ENCODE measurements around the gene MOV10. TPM values are rescaled to one million over a fixed set of nuclear protein-coding genes. Genes with fewer than 3 reads are reported as not detected.

The MOV10 gene
- polyA plus RNA-seq, 1 donor (not counting 4 experiments of a cell fraction or from before 2014, with no cell fraction given), result 28.6 TPM

DNA sequence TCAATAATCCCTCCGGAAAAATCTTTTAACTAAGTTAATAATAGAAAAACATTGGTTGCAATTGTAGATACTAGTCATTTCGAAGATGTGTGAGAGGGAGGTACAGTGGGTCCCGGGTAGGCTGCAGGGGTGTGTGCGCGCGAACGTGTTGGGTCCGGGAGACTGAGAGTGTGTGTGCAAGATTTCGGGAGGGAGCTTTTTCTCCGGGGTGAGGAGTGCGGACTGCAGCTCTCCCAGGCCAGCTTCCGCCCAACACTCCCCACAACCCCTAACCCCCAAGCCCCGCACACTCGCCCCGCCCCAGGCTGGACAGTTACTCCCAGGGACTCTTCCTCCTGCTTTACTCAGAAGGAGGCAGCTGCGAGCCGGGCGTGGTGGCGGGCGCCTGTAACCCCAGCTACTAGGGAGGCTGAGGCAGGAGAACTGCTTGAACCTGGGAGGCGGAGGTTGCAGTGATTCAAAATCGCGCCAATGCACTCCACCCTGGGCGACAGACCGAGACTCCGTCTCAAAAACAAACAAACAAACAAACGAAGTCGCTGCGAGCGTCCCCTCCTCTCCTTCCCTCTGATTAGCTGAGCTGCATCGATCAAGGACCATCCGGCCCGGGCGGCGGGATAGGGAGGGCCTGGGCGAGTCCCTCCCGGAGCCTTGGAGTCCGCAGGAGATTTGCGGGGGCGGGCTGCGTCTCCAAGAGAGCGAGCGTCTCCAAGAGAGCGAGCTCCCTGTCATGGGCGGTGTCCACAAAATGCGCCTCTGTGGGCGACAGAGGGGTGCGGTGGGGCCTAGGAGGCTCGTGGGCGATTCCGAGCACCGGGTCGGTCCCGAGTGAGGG lies 68.9 kb downstream of the MOV10 start:
- Histone ChIP-seq H3K9me3 (ENCODE audit: control insufficient read depth, low read depth, low read length) (no peaks in the 10 kb centered on the region), H3K4me2 (ENCODE audit: control insufficient read depth, extremely low read depth, insufficient read depth, low read depth, low read length) (peak overlapping the region; percentile 74), H3K36me3 (ENCODE audit: control insufficient read depth in 2 of 2, extremely low read depth in 1 of 2, insufficient read depth in 2 of 2, low read length in 2 of 2) (no peaks in the 10 kb centered on the region), H2AFZ (ENCODE audit: control insufficient read depth, low read length) (peak overlapping the region; percentile 63), H3K9ac (ENCODE audit: control insufficient read depth, extremely low read depth, insufficient read depth, low read length) (peak overlapping the region; percentile 47), H3K4me1 (ENCODE audit: control insufficient read depth, extremely low read depth, insufficient read depth, low read length) (no peaks in the 10 kb centered on the region), H4K20me1 (ENCODE audit: control insufficient read depth, extremely low read depth, insufficient read depth, low read length) (no peaks in the 10 kb centered on the region), H3K79me2 (ENCODE audit: control insufficient read depth, insufficient read depth, low read length) (no peaks in the 10 kb centered on the region), H3K27me3 (ENCODE audit: control insufficient read depth, extremely low read depth, insufficient read depth, low read length) (peaks cover 7% of the 10 kb centered on the region), H3K9me1 (ENCODE audit: control insufficient read depth, extremely low read depth, insufficient read depth, low read length) (no peaks in the 10 kb centered on the region), H3K27ac (ENCODE audit: control insufficient read depth, insufficient read depth, low read length) (no peak overlapping the region), H3K4me3 (ENCODE audit: control insufficient read depth in 2 of 3, extremely low read depth in 1 of 3, insufficient read depth in 2 of 3, low read depth in 1 of 3, low read length in 3 of 3) (peak overlapping the region in 2 of 3 experiments; percentile 10 to 60)
- FAIRE-seq (no peak), DNase-seq (ENCODE audit: low read depth, low spot score) (no peak)
- dilution Hi-C loops (cut with MboI; ENCODE audit: extremely low pct_ligation_motif_present, low sequenced_read_pairs), result no loop called here
- TF ChIP-seq EZH2 (IDR thresholded peaks at IDR 0.05; ENCODE audit: low read length), result no peak
- TF ChIP-seq, protein P1, sequence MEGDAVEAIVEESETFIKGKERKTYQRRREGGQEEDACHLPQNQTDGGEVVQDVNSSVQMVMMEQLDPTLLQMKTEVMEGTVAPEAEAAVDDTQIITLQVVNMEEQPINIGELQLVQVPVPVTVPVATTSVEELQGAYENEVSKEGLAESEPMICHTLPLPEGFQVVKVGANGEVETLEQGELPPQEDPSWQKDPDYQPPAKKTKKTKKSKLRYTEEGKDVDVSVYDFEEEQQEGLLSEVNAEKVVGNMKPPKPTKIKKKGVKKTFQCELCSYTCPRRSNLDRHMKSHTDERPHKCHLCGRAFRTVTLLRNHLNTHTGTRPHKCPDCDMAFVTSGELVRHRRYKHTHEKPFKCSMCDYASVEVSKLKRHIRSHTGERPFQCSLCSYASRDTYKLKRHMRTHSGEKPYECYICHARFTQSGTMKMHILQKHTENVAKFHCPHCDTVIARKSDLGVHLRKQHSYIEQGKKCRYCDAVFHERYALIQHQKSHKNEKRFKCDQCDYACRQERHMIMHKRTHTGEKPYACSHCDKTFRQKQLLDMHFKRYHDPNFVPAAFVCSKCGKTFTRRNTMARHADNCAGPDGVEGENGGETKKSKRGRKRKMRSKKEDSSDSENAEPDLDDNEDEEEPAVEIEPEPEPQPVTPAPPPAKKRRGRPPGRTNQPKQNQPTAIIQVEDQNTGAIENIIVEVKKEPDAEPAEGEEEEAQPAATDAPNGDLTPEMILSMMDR (optimal IDR thresholded peaks at IDR 0.05 in 1 of 3, IDR thresholded peaks at IDR 0.05 in 1 of 3, conservative IDR thresholded peaks at IDR 0.05 in 1 of 3; ENCODE audit: extremely low read depth in 1 of 3, insufficient read depth in 2 of 3, low read length in 3 of 3), result no peak

DNA sequence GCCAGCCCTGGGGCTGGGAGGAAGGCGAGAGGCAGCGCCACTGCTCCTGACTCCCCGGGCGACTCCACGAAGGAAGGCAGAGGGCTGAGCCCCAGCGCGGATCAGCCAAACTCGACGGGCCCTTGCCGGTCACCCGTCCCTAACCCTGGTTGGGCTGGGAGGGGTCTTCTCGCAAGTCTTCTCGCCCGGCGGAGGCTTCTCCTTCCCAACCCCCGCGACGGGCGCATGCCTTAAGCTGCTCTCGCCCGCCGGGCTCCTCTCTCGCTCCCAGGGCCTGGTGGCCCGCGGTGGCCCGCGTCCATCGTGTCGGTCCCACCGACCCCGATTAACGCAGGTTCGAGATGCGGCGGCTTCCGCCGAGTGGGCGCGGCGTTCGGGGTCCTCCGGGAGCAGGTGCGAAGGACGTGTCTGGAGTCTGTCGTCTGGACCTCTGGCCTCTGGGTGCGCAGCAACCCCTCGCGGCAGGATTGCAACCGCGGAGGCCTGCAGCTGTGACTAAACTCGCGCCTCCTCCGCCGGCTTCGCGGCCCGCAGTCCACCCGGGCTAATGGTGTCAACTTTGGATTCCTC lies 69.6 kb downstream of the MOV10 start:
- H3K36me3 ChIP-seq (ENCODE audit: control insufficient read depth in 2 of 2, extremely low read depth in 1 of 2, insufficient read depth in 2 of 2, low read length in 2 of 2), result no peaks in the 10 kb centered on the region
- no peaks in the 10 kb centered on the region for H3K79me2 ChIP-seq (ENCODE audit: control insufficient read depth, insufficient read depth, low read length)
- peaks cover 7% of the 10 kb centered on the region for H3K27me3 ChIP-seq (ENCODE audit: control insufficient read depth, extremely low read depth, insufficient read depth, low read length)
- H2AFZ ChIP-seq (ENCODE audit: control insufficient read depth, low read length), result peak overlapping the region; percentile 63
- H3K27ac ChIP-seq (ENCODE audit: control insufficient read depth, insufficient read depth, low read length), result no peak overlapping the region
- peak overlapping the region; percentile 47 for H3K9ac ChIP-seq (ENCODE audit: control insufficient read depth, extremely low read depth, insufficient read depth, low read length)
- H3K4me2 ChIP-seq (ENCODE audit: control insufficient read depth, extremely low read depth, insufficient read depth, low read depth, low read length), result peak overlapping the region; percentile 74
- H3K4me1 ChIP-seq (ENCODE audit: control insufficient read depth, extremely low read depth, insufficient read depth, low read length), result no peaks in the 10 kb centered on the region
- TF ChIP-seq, protein P1 (optimal IDR thresholded peaks at IDR 0.05 in 1 of 3, IDR thresholded peaks at IDR 0.05 in 1 of 3, conservative IDR thresholded peaks at IDR 0.05 in 1 of 3; ENCODE audit: extremely low read depth in 1 of 3, insufficient read depth in 2 of 3, low read length in 3 of 3), result peak; percentile 20 to 71 (median 43)
- peak; percentile 60 for TF ChIP-seq EZH2 (IDR thresholded peaks at IDR 0.05; ENCODE audit: low read length)
- H4K20me1 ChIP-seq (ENCODE audit: control insufficient read depth, extremely low read depth, insufficient read depth, low read length), result no peaks in the 10 kb centered on the region
- dilution Hi-C loops (cut with MboI; ENCODE audit: extremely low pct_ligation_motif_present, low sequenced_read_pairs), result no loop called here
- no peaks in the 10 kb centered on the region for H3K9me3 ChIP-seq (ENCODE audit: control insufficient read depth, low read depth, low read length)
- peak overlapping the region in 2 of 3 experiments; percentile 10 to 60 for H3K4me3 ChIP-seq (ENCODE audit: control insufficient read depth in 2 of 3, extremely low read depth in 1 of 3, insufficient read depth in 2 of 3, low read depth in 1 of 3, low read length in 3 of 3)
- DNase-seq (ENCODE audit: low read depth, low spot score) (no peak), FAIRE-seq (no peak)
- H3K9me1 ChIP-seq (ENCODE audit: control insufficient read depth, extremely low read depth, insufficient read depth, low read length), result no peaks in the 10 kb centered on the region
